ENCODE results near the gene VAV2.

- no peak for TF ChIP-seq POLR2AphosphoS5 (IDR thresholded peaks at IDR 0.05)
- TF ChIP-seq POLR2A (IDR thresholded peaks at IDR 0.05), result no peak
- TF ChIP-seq CTCF (IDR thresholded peaks at IDR 0.05), result no peak
These were observed 15.4 kb upstream of the VAV2 start for GRCh38 chr9:134007571-134007970.

Measured in breast epithelium (tissue), 3 donors.